SH-SY5Y (cell line): ENCODE results near the gene HHIP.

Source experiments
- GATA2 ChIP-seq: IDR thresholded peaks from 2 replicates; pipeline ENCODE4 v1.6.1; 2011; ENCODE audit warnings: mild to moderate bottlenecking, low read depth, low read length
- GATA3 ChIP-seq: IDR thresholded peaks from 2 replicates; pipeline ENCODE4 v1.6.1; 2011; ENCODE audit warnings: low read depth, mild to moderate bottlenecking, low read length, moderate library complexity

GRCh38 chr4:144703494-144703893, 57.5 kb downstream of the HHIP start:
- no peak for TF ChIP-seq GATA2
- TF ChIP-seq GATA3 = no peak
